HG03095 (cell line): ENCODE measurements around the gene MESD.
A peak's percentile ranks its signal among the peaks of the same experiment; 100 is the strongest.

Experiments
- ATAC-seq: cut with Tn5 transposase; IDR thresholded peaks from one replicate; pipeline ENCODE4 v1.9.1; 2021; ENCODE audit warnings: moderate library complexity; ENCODE audit not compliant: unreplicated experiment

Gene MESD

DNA sequence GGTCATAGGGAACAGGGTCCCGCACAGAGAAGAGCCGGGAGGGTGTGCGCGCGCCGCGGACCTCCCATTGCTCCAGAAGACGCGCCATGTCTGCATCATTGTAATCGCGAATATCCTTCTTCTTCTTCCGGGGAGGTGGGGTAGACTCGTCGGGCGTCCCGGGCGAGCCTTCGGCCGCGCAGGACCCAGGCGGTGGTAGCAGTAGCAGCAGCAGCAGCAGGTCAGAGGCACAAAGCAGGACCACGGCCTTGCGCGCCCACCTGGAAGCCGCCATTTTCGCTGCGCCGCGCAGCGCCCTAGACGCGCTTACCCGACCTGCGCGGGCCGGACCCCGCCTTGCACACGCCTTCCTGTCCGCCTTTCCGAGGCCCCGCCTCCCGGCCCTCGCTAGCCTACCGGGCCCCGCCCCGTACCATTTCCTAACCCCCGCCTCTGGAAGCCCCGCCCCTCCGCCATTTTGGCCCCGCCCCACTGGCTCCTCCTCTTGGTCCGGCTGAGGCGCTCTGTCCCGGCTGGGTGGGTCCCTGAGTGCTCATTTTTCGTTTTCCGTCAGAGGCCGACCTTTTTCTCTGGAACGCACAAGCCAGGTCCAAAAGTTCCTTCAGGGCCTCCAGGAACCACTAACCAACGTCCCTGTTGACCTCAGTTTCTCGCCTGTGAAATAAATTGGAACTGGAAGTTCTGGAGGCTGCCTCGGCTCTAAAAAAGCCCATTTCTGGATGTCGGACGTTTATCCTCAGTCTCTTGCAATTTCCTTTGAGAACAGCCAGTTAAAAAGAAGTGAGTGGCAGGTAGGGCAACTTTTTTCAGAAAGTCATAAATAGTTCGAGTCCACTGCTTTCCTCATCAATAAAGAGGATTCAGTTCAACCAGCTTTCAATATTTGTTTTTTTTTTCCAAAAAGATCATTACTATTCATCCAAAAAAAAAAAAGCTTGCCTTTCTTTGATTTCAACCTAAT lies at the start of gene MESD:
Gene MESD (minus strand): TSS at position 302 of the 961 bp plus-strand sequence. CDS start 28 bp downstream, at position 274.
- ATAC-seq: peak; percentile 97

DNA sequence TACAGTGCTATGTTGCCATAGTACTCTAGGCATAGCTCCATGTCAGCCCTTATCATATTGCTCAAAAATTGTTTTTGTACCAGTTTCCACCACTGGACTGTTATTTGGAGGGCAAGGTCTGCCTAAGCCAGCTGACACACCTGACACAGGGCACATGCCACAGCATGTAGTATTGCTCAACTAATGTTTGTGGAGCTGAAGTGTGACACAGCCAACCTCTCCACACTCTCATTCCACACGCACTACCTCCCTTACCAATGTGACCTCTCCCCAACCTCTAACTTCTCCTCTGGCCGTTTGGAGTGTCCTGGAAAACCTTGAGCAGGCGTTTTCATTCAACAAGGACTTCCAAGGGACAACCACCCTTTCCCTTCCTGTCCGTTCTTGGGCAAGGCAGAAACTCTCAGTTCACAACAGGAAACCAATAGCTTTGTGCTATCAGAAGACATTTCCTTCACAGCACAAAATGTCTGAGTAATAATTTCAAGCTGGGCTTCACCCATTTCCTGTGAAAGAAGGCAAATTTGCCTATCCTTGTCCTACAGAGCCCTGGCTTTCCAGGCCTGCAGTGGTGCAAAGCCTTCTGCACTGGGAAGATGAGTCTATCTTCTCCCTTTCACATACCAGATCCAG lies 49.5 kb upstream of the MESD start:
- ATAC-seq: no peak

DNA sequence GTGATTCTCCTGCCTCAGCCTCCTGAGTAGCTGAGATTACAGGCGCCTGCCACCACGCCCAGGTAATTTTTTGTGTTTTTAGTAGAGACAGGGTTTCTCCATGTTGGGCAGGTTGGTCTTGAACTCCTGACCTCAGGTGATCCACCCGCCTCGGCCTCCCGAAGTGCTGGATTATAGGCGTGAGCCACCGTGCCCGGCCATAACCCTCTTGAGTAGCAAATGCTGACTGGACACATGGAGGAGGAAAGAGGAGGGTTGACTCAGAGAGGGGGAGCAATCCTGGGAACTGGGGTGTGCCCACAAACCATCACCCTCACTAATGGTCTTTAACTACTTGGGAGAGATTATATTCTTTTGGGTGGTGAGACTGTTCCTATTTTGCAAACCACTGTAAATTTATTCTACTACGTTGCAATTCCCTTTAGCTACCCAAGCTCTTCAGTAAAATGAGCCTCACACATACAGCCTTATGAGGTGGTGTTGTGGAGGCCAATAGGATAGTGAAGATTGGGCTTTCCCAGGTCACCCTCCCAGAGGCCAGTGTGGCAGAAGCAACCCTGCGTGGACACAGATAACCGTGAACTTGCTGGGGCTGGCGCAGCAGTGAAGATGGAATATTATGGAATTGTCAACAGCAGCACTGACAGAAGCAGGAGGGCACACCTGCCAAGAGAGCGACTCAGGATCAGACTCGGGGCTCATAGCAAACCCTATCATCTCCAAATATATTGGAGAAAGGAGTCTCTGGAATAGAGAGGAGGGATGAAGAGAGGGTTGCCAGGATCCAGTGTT lies 48.5 kb upstream of the MESD start:
- no peak for ATAC-seq

DNA sequence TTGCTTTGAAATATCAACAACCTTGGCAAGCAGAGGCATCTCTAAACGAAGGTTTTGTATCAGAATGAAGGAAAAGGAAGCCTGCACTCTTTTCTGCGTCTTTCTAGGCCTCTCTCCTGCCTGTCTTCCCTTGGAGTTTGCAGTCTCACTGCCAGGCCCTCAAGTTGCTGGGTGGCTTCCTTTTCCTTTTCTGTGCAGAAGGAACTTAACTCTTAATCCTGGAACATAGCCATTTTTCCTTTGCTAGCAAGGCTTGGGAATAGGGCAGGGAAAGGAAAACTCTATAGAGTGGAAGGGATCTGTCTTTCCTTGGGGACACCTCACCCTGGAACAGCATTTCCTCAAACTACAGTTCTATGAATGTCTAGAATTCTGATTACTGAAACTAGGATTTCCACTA lies 43.9 kb upstream of the MESD start:
- ATAC-seq: no peak

DNA sequence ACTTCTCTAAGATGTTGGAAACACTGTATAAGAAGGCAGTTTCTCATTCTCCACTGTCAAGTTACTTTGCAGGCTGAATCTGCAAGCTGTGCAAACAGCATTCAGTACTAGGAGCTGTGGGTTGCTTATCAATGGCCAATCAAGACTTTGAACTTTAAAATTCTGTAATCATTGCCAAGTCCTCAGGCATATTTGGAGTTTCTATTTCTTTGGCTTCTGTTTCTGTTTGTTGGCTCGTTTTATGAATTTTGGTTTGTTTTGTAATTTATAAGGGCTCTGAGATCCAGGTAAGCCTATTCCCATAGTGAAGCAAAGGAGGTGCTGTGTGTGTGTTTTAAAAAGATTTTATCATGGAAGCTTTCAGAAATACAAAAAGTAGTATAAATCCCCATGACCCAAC lies 43.2 kb upstream of the MESD start:
- no peak for ATAC-seq

DNA sequence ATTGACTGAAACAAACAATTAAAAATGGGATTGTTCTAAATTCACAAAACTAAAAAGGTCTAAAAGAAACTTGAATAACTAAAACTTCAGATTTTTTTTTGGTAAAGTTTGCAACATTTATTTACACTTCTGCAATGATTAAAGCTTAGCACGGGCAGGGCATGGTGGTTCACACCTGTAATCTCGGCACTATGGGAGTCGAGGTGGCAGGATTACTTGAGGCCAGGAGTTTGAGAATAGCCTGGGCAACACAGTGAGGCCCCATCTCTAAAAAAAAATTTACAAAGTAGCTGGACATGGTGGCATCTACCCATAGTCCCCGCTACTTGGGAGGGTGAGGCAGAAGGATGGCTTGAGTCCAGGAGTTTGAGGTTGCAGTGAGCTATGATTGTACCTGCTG lies 42.7 kb upstream of the MESD start:
- ATAC-seq: no peak

DNA sequence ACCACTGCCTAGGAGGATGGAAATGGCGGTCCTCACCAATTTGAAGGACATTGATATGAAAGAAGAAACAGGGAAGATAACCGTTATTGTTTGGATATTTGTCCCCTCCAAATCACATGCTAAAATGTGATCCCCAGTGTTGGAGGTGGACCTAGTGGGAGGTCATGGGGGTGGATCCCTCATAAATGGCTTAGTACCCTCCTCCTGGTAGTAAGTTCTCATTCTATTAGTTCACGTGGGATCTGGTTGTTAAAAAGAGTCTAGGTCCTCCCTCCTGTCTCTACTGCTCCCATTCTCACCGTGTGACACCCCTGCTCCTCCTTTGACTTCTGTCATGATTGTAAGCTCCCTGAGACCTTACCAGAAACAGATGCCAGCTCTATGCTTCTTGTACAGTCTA lies 41.6 kb upstream of the MESD start:
- no peak for ATAC-seq

DNA sequence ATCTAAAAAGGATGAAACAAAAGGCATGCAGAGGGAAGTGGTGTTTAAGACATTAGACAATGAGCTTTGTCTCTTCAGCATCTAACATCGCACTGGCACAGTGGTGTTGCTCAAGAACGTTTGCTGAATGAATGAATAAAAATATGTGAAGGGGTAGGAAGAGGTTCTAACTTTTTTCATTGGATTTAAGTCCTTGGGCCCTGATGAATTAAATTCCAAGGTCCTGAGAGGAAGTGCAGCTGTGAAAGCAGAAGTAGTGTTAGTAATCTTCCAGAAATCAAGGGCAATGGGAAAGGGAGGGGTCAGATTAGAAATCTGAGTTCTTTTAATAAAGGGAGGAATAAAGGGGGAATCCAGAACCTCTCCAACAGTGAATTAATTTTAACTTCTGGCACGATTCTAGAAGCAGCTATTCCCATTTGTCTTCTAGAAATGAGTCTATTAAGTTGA lies 40.7 kb upstream of the MESD start:
- ATAC-seq: no peak

DNA sequence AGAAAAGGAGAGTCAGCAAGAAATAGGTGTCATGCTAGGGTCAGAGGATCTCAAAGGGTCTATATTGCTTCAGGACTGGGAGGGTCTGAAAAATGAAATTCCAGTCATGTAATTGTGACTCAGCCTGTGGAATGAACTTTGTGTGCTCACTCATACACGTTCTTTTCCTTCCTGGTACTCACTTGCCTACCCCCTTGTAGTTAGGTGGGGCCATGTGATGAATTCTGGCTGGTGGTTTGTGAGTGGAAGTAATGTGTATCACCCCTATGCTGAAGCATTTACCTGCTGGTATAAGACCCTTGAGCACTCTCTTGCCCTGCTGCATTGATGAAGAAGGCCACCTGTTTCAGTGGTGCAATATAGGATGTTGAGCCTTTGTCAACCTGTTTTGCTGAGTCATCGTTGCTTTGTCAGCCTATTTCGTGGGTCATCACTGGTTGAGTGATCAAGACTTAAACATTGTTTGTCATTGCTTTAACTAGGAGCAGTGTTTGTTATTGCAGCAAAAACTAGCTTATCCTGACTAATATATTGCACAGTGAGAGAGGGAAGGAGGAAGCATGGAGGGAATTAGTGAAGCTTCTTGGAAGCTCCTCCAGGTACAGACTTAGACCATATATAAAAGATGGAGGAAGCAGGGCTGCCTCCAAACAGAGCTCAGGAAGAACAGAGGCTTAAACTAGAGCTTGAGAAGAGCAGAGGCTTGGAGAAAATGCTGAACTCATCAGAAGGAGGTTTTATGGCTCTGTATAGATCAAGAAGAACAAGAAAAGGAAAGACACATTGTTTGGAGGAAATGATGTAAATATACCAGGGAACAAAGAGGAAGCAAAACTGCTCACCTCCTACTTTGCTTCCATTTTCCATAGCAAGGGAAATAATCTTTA lies 40.0 kb upstream of the MESD start:
- ATAC-seq: no peak

DNA sequence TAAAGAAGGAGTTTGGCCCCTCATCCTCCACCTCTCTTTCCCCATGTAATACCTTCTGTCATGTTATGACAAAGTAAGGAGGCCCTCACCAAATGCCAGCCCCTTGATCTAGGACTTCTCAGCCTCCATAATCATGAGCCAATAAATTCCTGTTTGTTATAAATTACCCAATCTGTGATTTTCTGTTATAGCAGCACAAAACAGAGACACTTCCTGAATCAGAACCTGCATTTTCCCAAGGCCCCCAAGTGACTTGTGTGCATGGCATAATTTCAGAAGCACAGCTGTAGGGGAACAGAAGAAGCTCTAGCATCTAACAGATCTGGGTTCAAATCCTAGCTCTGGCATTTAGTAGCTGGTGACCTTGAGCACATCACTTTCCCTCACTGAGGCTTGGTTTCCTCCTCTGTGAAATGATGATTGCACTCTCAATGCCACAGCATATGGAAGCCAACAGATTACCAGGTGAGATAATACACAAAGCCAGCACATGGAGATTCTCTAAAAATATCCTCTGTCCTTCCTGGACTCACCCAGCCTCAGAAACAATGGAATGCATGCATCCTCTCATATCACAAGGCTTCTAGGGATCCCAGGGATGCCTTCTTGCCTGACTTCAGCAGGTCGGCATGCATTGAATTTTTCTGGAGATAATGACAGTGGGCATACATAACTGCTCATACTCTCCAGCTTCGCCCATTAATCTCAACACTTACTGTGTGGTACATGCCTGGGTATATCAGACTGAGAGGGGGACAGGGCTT lies 37.4 kb upstream of the MESD start:
- no peak for ATAC-seq

DNA sequence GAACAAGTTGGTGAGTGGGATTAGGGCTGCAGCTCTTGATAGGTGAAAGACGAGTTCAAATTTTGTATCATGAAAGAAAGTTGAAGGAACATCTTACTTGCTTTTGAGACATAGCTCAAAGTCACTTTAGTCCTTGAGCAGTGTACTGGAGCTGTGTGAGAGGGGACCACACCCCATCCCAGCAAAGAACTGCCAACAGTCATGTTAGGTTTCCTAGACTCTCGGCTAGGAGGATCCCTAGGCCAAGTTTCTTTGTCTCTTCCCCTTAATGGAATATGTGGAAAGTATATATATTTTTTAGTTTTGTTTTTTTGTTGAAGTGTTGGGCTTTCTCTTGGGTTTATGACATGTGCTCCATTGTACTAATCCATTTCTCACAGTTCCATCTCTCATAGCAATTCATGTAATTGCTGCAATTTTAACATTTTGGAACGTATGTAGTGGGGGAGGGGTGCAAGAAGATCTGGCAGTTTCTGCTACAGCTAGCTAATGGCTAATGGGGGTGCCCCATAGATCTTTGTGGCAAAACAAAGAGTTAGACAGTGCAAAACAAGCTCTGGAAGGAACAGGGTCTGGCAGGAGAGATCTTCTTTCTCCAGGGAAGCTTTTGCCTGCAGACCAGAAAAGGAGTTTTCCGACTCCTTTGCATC lies 36.2 kb upstream of the MESD start:
- ATAC-seq: no peak

DNA sequence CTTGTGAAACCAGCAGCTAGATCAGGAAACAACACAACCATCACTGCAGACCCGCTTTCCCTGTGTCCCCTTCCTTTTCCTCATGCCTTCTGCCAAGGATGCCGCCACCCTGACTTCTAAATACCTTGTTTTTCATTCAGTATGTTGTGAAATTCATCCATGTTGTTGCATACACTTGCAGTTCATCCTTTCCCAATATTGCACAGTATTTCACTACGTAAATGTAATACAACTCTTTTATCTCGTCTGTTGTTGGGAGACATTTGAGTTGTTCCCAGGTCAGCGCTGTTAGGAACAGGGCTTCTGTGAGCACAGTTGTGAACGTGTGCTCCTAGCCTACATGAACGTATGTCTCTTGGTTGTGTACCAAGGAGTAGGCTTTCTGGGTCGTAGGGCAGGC lies 35.3 kb upstream of the MESD start:
- ATAC-seq: no peak

DNA sequence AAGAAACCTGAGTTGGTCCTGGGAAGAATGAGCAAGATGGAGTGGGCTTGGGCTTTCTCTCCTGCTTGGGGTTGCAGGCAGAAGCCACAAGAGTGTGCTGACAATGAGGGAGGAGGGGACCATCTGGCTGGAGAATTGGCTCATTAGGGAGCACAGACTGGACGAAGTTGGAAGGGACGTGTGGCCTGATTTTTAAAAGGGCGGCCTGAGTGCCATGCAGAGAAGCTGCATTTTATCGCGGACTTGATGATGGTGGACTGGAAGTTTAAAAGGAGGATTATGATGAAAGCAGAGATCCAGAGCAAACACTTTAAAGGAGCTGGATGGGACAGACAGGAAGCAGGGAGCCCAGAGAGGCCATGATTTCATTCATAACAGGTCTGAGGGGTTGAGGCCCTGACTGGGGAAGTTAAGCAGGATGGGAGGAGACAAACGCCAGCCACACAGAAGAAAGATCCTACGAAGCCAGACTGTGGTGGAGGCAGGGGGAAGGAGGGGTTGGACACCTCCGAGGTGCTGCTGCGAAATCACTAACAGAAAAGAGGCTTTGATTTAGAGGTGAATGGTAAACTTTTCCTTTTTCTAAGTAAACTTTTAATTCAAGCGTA lies 34.8 kb upstream of the MESD start:
- no peak for ATAC-seq

DNA sequence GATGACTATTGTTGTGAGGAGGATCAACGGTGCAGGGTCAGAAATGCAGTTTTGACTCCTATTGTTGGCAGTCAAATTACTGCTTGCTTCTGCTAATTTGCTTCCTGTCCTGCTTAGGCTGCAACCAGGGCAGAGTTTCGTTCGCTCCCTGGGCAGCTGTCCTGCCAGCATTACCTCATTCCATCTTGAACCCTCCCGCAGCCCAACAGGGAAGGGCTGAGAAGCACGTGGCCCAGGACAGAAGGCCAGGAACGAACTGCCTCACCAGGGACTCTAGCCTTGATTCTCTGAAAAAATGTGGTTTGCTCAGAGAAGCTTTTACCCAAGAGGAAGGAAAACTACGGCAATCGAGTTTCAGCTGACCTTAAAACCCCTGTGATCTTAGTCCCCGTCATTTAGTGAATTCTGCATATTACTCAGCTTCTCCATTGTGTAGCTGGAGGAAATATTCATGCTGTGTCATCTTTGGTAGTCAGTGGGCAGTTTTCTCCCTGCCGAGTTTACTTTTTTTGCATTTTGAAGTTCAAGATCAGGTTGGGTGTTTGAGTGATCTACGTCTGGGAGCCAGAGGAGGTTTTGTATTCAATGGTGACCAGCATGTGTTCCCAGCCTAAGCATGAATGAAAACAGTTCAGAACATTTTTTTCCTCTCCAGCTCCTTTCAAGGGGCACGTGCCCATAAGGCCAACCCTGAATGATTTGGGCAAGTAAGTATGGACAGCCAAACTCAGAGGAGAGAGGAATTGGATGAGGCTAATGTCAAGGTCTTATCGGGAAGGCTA lies 34.1 kb upstream of the MESD start:
- ATAC-seq: peak; percentile 88

DNA sequence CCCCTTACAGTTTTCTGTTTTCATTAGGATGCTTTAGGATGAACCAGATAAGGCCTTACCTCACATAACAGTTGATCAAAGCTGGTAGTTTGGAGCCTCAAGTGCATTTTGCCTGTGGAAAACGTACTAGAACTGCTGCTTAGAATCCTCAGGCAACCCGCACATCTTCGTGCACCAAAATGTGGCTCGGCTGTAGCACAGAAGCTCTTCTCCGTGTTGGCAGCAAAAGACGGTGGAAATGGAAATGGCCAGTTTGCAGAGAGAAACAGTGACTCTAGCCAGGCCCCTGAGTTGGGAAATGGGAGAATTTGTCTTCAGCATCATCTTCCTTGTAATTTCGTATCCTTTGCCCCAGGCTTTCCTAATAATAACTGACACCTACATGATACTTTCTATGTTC lies 31.7 kb upstream of the MESD start:
- ATAC-seq: no peak

DNA sequence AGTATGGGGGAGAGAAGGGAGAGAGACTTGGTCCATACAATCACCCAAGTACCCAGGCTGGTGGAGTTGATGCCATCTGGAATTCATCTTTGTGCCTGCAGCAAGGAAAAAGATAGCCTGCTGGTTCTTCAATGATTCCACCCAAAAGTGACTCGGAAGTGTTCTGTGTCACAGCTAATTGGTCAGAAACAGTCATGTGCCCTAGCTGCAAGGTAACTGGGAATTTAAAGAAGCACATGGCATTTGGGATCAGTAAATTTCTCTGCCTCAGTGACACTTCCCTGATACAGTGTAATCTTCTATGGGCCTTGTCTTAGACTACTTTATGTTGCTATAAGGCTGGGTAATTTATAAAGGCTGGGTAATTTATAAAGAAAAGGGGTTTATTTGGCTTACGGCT lies 28.6 kb upstream of the MESD start:
- ATAC-seq: no peak

DNA sequence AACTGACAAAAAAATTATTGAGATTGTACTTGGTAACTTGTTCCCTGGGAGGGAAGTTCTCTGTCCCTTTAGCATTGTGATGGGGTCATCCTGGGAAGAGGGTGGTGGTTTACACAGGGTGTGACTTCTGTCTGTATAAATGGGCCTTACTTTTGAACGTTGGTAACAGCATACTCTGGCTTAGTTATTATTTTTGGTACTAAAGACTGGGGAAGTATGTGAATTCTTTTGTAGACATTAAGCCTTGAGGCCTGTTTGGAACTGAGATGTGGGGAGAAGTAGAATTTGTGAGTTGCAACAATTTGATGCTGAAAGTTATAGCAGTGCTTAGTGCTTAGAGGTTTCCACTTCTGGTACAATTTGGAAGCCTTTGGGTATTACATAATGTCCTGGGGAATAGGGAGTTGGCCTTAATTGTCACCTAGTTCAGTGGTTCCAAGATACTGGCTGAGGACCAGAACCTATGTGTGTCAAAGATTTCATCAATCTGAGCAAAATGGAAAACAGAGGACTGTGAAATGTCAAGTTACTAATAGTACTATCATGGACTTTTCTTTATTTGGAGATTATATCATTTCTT lies 27.0 kb upstream of the MESD start:
- no peak for ATAC-seq
